GM18907 (cell line): ENCODE data around the gene MSANTD1.

ENCODE experiments used
- ATAC-seq: cut with Tn5 transposase; IDR thresholded peaks from one replicate; pipeline ENCODE4 v1.9.1; 2021; ENCODE audit warnings: mild to moderate bottlenecking, moderate library complexity; ENCODE audit not compliant: unreplicated experiment

Gene MSANTD1

GRCh38 chr4:3262208-3263052, 13.5 kb downstream of the MSANTD1 start:
- ATAC-seq: no peak

GRCh38 chr4:3263053-3263875, 14.3 kb downstream of the MSANTD1 start:
- no peak for ATAC-seq

- no peak for ATAC-seq
These were observed 14.9 kb downstream of the MSANTD1 start for GRCh38 chr4:3263876-3264193.

GRCh38 chr4:3266076-3266475, 17.1 kb downstream of the MSANTD1 start:
- no peak for ATAC-seq

DNA sequence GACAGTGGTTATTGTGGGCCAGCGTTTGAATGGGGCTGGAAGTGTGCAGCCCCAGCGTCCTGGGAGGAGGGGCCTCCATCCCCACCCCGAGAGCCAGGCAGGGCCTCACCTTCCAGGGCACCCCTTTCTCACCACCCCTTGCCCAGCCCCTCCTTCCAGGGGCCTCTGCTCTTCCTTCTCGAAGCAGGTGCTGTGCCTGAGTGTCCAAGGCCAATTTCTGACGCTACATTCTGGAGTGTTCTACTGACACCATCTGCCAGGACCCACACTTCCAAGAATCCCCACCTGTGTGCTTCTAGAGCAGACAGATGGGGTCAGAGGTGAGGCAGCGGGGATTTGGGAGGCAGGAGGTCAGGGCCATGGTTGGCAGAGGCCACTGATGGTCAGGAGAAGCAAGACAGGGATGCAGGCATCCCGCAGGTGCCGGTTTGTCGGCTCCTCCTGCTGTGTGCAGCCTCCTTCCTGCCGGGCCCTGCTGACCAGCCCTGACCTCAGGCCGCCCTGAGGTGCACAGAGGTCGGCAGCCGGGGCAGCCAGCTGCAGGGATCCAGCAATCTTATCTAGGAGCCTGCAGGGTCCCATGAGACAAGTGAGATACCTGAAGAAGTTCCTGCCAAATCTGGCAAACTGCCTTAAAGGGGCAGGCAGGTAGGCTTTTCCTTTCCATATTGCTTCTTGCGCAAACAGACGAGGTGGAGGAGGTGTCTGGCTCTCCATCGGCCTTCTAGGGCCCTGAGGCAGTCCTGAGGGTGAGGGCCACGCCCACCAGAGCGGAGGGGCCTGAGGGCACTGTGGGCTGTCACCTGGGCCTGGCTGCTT, 18.8 kb downstream of the MSANTD1 start:
- ATAC-seq: no peak

DNA sequence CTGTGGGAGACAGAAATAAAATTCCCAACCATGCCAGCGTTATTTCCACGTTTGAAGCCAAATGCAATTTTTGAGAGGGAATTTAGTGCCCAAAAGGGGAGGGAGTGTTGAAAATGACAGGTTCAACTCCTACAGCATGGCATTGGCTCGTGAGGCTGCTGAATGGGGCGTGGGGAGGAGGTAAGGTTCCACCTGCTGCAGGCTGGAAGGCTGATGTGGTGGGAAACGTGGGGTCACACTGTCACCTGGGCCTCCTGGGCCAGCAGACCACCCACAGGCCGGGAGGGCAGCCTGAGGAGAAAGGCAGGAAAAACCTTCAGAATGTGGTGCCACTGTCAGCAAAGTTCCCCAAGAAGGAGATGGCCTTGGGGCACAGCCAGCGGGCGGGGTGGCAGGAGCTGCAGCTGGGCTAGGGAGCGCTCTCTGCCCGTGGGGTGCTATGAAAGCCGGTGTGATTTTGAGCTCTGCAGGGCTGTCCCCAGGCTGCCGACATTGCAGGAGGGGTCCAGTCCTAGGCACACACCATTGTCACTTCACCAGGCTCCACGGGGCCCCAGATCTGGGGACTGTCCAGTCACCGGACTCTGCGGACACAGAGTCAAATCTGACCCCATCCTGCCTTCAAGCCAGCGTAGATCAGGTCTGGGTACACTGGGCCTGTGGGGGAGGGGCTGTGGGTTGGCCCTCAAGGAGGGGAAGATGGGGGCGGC, 19.6 kb downstream of the MSANTD1 start:
- no peak for ATAC-seq

DNA sequence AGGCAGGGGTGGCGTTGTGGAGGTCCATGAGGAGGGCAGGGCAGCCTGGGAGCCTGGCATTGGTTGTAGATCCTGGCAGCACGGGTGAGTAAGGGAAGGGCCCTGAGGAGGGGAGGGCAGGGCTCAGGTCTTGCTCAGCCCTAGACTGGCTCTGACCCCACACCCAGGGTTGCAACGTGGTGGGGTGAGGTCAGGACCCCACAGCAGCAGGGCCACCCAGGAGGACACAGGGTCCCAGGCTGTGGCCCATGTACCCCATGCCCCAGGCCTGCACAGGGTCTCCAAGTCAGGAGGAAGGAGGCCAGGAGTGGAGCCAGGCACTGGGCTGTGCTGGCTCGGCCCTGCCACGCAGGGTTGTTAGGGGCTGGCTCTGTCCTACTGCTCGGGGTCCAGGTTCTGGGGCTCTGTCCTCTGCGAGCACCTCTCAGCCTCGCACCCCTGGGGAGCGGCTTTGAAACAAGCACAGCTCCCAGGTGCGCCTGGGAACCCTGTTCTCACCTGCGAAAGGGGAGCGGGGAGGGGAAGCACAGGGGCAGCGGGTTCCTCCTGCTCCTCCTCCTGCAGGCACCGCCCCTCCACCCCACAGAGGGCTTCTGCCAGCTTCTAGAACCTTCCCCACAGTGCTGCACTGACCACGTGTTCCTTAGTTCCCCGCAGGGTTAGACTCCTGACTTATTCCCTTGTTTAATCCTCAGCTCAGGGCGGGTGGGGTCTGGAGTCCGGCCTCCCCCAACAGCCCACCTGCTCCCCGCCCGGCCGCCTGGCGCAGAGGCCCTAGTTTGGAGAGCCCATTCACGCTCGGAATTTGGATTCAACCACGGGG, 20.4 kb downstream of the MSANTD1 start:
- ATAC-seq: no peak

DNA sequence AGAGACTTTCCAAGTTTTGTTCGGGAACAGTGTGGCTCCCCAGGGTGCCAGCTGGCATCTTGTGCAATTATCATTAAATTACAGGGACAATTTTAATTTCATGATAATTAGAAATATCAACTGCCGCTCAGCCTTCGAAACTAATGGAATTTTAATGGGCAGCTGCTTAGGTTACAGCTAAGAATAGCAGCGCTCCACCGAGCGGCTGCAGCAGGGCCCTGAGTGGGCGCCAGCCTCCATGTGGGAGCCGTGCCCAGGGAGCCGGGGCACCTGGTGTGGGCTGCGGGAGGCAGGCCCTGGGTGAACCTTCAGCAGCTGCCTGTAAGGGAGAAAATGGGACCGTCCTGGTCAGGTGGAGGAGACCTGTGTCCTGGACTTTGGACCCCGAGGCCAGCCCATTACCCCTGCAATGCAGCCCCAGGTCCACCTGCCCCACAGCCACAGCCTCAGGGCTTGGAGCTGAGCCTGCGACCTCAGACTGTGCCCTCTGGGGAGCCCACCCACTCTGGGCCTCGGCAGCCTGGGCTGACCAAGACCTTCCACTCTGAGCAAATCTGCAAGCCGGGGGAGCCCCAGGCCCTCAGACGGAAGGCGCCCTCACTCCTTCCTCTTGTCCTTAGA, 21.1 kb downstream of the MSANTD1 start:
- no peak for ATAC-seq

DNA sequence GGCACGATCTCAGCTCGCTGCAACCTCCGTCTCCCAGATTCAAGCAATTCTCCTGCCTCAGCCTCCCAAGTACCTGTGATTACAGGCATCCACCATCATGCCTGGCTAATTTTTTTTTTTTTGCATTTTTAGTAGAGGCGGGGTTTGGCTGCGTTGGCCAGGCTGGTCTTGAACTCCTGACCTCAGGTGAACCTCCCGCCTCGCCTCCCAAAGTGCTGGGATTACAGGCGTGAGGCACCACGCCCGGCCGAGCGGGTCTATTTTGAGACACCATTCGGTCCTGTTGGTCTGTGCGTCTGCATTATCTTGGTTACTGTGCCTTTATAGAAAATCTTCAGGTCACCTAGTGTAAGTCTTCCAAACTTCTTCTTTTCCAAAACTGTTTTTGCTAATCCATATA, 22.2 kb downstream of the MSANTD1 start:
- ATAC-seq: no peak

GRCh38 chr4:3276986-3277385, 28.0 kb downstream of the MSANTD1 start:
- ATAC-seq: no peak

DNA sequence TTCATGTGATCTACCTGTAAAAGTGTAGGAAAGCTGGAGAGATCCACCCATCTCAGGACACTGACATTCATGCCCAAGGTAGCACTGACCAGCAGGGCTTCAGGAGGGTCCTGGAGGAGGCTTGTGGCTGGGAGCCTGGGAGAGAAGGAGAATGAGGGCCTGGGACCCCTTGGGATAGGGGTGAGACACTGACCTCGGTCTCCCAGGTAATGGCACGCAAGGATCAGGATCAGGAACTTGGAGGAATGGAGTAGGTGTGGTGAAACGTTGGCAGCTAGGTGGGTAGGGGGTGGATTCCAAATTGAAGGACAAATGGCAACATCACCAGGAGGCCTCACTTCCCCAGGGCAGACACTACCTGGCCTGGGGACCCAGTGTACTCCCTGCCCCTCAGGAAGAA, 31.5 kb downstream of the MSANTD1 start:
- ATAC-seq: no peak

GRCh38 chr4:3283483-3283882, 34.5 kb downstream of the MSANTD1 start:
- ATAC-seq: no peak

- no peak for ATAC-seq
These were observed 35.0 kb downstream of the MSANTD1 start for GRCh38 chr4:3283916-3284315.

GRCh38 chr4:3284734-3285557, 36.0 kb downstream of the MSANTD1 start:
- ATAC-seq: no peak

GRCh38 chr4:3285558-3286334, 36.8 kb downstream of the MSANTD1 start:
- peak; percentile 79 for ATAC-seq

DNA sequence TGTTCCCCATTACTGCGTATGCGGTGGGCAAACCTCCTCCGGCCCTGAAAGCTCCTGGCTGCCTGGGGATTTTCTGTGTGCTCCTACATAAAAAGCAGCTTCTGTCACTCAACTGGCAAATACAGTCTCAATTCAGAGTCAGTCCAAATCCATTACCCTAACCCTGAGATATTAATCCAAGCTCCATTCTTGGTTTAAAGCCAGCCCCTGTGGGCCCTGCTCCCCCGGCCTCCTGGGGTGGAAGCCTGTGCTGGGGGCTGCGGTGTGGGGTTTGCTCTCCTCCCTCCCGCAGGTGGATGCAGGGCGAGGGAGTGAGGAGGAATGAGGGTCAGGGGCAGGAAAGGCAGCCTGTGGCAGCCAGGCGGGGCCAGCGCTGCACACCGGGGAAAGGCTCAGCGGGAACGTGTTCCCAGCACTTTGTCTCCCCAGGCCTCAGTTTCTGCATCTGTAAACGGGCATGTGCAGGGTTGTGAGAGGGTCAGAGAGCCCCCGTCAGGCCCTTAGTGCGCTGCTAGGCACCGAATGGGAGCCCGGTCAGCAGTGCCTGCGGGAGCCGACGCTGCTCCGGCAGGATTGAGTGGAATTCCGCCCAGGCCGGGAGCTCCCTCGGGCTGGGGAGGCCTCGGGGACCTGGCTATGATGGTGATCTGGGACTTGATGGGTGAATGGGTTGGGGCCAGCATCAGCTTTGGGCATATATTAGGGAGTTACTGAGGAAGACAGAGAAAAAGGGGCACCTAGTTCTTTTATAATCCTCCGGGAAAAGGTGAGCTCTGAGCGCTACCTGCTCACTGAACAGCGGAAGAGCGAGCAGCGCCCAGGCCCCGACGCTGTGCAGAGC, 37.6 kb downstream of the MSANTD1 start:
- no peak for ATAC-seq
